GM23248 (cell line): Measurements from ENCODE around the gene LAMA5.

ENCODE experiments used
- EZH2 ChIP-seq: fragments of 200-600 bp; sonication (generic); IDR thresholded peaks from 2 replicates; pipeline ENCODE4 v1.6.1; 2018; ENCODE audit warnings: antibody characterized with exemption, mild to moderate bottlenecking; ENCODE audit not compliant: insufficient read depth, poor library complexity, severe bottlenecking
- EZH2phosphoT487 ChIP-seq: fragments of 200-600 bp; sonication (generic); IDR thresholded peaks from 2 replicates; pipeline ENCODE4 v1.6.1; 2018; ENCODE audit warnings: antibody characterized with exemption, moderate library complexity, mild to moderate bottlenecking, low read depth; ENCODE audit not compliant: insufficient read depth

- TF ChIP-seq EZH2, result no peak
- TF ChIP-seq EZH2phosphoT487, result no peak
Measured at GRCh38 chr20:62323146-62323979, 43.7 kb downstream of the LAMA5 start.
